K562 (cell line): ENCODE measurements around the gene NPAS3. TPM values are rescaled to one million over a fixed set of nuclear protein-coding genes. Genes with fewer than 3 reads are reported as not detected.

Source experiments
- ATAC-seq: fragments of 200-7000 bp; cut with Tn5 transposase; 3 replicates; pipeline ENCODE4 v1.9.1; 2020; ENCODE audit warnings: moderate library complexity
- BruUV-seq: library from RNA; stranded (reverse); fragments of 400-500 nt; replicated peaks from 2 replicates; lab custom pipeline; 2021; lab: Mats Ljungman, UMichigan
- CTCF ChIA-PET: fragments of 300-600 bp; formaldehyde crosslinking; extraction: SDS; loops from one replicate; lab custom pipeline; 2021; ENCODE audit warnings: low intra/inter-chr PET ratio; lab: Yijun Ruan, JAX
- POLR2A ChIA-PET: fragments of 300-600, 350-650 bp; sonication (Branson Sonifier 250); formaldehyde crosslinking; extraction: SDS; loops from one replicate; lab custom pipeline; 2021; ENCODE audit warnings: antibody characterized with exemption, inconsistent platforms; lab: Yijun Ruan, JAX
- DNase-seq, 4 experiments: peaks; one replicate each; pipeline versions ENCODE4 v3.0.0 to v3.0.0-alpha.2; 2011 to 2018; ENCODE audit warnings: low spot score in 3 of 4, mixed read lengths in 3 of 4; ENCODE audit errors: extremely low read depth in 1 of 4
- FAIRE-seq: peaks from 2 replicates; lab custom pipeline; 2011; peaks lifted over from hg19 to GRCh38; lab: Jason Lieb, UNC
- H2AFZ ChIP-seq: 2 replicates; pipeline ENCODE4 v1.6.0; 2011; ENCODE audit warnings: low read depth, low read length, control low read depth, inconsistent platforms
- H3K27ac ChIP-seq: fragments of 200-600 bp; 3 replicates; pipeline ENCODE4 v1.8.0; 2011; ENCODE audit warnings: low read depth, mild to moderate bottlenecking, control low read depth, inconsistent platforms, low read length, moderate library complexity, mixed read lengths; ENCODE audit errors: extremely low read depth
- H3K27me3 ChIP-seq, 2 experiments: fragments of 300-600 bp in 1 of 2; 2 replicates in 1 of 2; 3 replicates in 1 of 2; pipeline versions ENCODE4 v1.6.0 to v1.8.0; 2011; ENCODE audit warnings: inconsistent platforms in 2 of 2, low read length in 2 of 2, mild to moderate bottlenecking in 1 of 2, mixed read lengths in 1 of 2, moderate library complexity in 1 of 2; ENCODE audit not compliant: control insufficient read depth in 2 of 2, insufficient read depth in 2 of 2
- H3K36me3 ChIP-seq: fragments of 300-600 bp; 3 replicates; pipeline ENCODE4 v1.8.0; 2011; ENCODE audit warnings: mild to moderate bottlenecking, low read length, inconsistent platforms; ENCODE audit not compliant: control insufficient read depth, insufficient read depth
- H3K4me1 ChIP-seq, 2 experiments: fragments of 200-600 bp in 1 of 2; replicated peaks in 1 of 2; 2 replicates in 1 of 2; 3 replicates in 1 of 2; pipeline versions ENCODE4 v1.5.1 to v1.8.0; 2011; ENCODE audit warnings: inconsistent platforms in 2 of 2, low read length in 2 of 2, mild to moderate bottlenecking in 1 of 2, mixed read lengths in 1 of 2, moderate library complexity in 1 of 2; ENCODE audit not compliant: control insufficient read depth in 2 of 2, insufficient read depth in 2 of 2
- H3K4me2 ChIP-seq: 2 replicates; pipeline ENCODE4 v1.6.1; 2011; ENCODE audit warnings: low read length, control low read depth, inconsistent platforms, mixed read lengths; ENCODE audit not compliant: insufficient read depth
- H3K4me3 ChIP-seq: fragments of 200-600 bp; sonication (generic), shearing (Covaris generic); 2 replicates; pipeline ENCODE4 v1.5.1; 2016; ENCODE audit warnings: control low read depth, inconsistent platforms
- H3K79me2 ChIP-seq: fragments of 200-600 bp; 3 replicates; pipeline ENCODE4 v1.8.0; 2011; ENCODE audit warnings: low read length, inconsistent platforms; ENCODE audit not compliant: control insufficient read depth, insufficient read depth
- H3K9ac ChIP-seq, 2 experiments: 2 replicates each; pipeline versions ENCODE4 v1.6.0 to v1.6.1; 2011; ENCODE audit warnings: low read depth in 2 of 2, low read length in 2 of 2, control low read depth in 1 of 2, inconsistent platforms in 1 of 2, mild to moderate bottlenecking in 1 of 2, mixed read lengths in 1 of 2; ENCODE audit not compliant: insufficient read depth in 1 of 2
- H3K9me1 ChIP-seq: one replicate; pipeline ENCODE4 v1.6.0; 2011; ENCODE audit warnings: inconsistent platforms, mild to moderate bottlenecking, low read length, moderate library complexity; ENCODE audit not compliant: control insufficient read depth, insufficient read depth
- H3K9me3 ChIP-seq: replicated peaks from 2 replicates; pipeline ENCODE4 v1.5.1; 2011; ENCODE audit warnings: low read depth, low read length, inconsistent platforms; ENCODE audit not compliant: control insufficient read depth, insufficient read depth
- H4K20me1 ChIP-seq: replicated peaks from 2 replicates; pipeline ENCODE4 v1.6.1; 2011; ENCODE audit warnings: low read length, inconsistent platforms, mixed read lengths; ENCODE audit not compliant: control insufficient read depth, insufficient read depth
- CBX1 ChIP-seq: sonication (generic); IDR thresholded peaks from 2 replicates; pipeline ENCODE4 v1.6.1; 2016; ENCODE audit warnings: antibody characterized with exemption, low read depth, mild to moderate bottlenecking
- CUX1 ChIP-seq: fragments of 200-800 bp; sonication (Bioruptor generic); IDR thresholded peaks from 2 replicates; pipeline ENCODE4 v1.6.1; 2016; ENCODE audit warnings: missing genetic modification characterization, missing compliant biosample characterization
- EP300 ChIP-seq: IDR thresholded peaks from 2 replicates; pipeline ENCODE4 v1.6.1; 2012; ENCODE audit warnings: low read length, improper control_type of control experiment
- GABPB1 ChIP-seq: sonication (generic); formaldehyde crosslinking; IDR thresholded peaks from 2 replicates; pipeline ENCODE4 v1.8.0; 2022; ENCODE audit warnings: mild to moderate bottlenecking, missing genetic modification reagents
- HSF4 ChIP-seq: fragments of 250-450 bp; sonication (Bioruptor Pico); IDR thresholded peaks from 2 replicates; pipeline ENCODE4 v2.1.2; 2022; ENCODE audit warnings: mild to moderate bottlenecking, moderate library complexity, borderline replicate concordance
- NR3C1 ChIP-seq: sonication (generic); formaldehyde crosslinking; IDR thresholded peaks from 2 replicates; pipeline ENCODE4 v1.8.1; 2022; ENCODE audit warnings: missing genetic modification reagents
- RNF219 ChIP-seq: fragments of 250-450 bp; sonication (Bioruptor Pico); IDR thresholded peaks from 2 replicates; pipeline ENCODE4 v1.5.0; 2022; ENCODE audit warnings: mild to moderate bottlenecking
- SNAPC5 ChIP-seq: fragments of 250-450 bp; sonication (Bioruptor Pico); IDR thresholded peaks from 2 replicates; pipeline ENCODE4 v1.8.0; 2021; ENCODE audit warnings: moderate library complexity, mild to moderate bottlenecking, inconsistent platforms
- ZNF740 ChIP-seq, 3 experiments: fragments of 200-800 bp in 1 of 3; sonication (Bioruptor generic) in 1 of 3; sonication (generic) in 1 of 3; formaldehyde crosslinking in 1 of 3; IDR thresholded peaks; 2 replicates each; pipeline versions ENCODE4 v1.6.1 to v1.8.0; 2016 to 2022; ENCODE audit warnings: mild to moderate bottlenecking in 2 of 3, missing compliant biosample characterization in 2 of 3, missing genetic modification characterization in 2 of 3, missing genetic modification reagents in 1 of 3
- WGBS: fragments of 100-300 bp; shearing (Covaris generic); methylation state at CpG from one replicate; pipeline ENCODE4 v1.1.6; 2016; ENCODE audit warnings: low coverage, mixed read lengths; ENCODE audit not compliant: insufficient coverage; ENCODE audit errors: missing lambda C conversion rate; 5-methylcytosine and 5-hydroxymethylcytosine counted together
- in situ Hi-C: fragments of 300-500 bp; cut with MboI; formaldehyde crosslinking; loops from 4 replicates; pipeline ENCODE4 v1.15.0; 2018; ENCODE audit warnings: inconsistent platforms, mixed read lengths
- intact Hi-C: fragments of 100-400 bp; cut with micrococcal nuclease; formaldehyde crosslinking; loops from 2 replicates; pipeline ENCODE4 v1.14.2; 2022
- polyA plus RNA-seq, 8 experiments: library from polyadenylated mRNA; depleted of rRNA in 4 of 8; stranded (reverse) in 5 of 8; unstranded in 3 of 8; fragments of >200 nt; fragmentation: Nextera tagmentation in 2 of 8; fragmentation: Illumina TruSeq in 1 of 8; extraction: Ambion mirVana in 2 of 8; extraction: Trizol in 1 of 8; gene quantifications; 2 replicates each; pipeline versions ENCODE4 v1.2.1 to v1.2.3, GENCODE V29; 2011 to 2014; ENCODE audit warnings: inconsistent platforms in 1 of 8, missing spikeins in 1 of 8
- total RNA-seq, 7 experiments: library from RNA; depleted of rRNA in 6 of 7; stranded (reverse); fragments of >200 nt in 6 of 7; fragmentation: Illumina TruSeq in 2 of 7; extraction: Trizol in 2 of 7; gene quantifications; 2 replicates each; pipeline versions ENCODE4 v1.2.1 to v1.2.3, GENCODE V29; 2011 to 2021; ENCODE audit warnings: low replicate concordance in 1 of 7

The NPAS3 gene
- total and polyA plus RNA-seq, 9 of the 15 experiments (the other 6 are each of a cell fraction or from before 2014, with no cell fraction given), result 0.04 TPM; not detected in 8

- TF ChIP-seq RNF219 (CRISPR knock-in tag) (no peak), ZNF740 (CRISPR knock-in tag; IDR thresholded peaks at IDR 0.05) (no peak), ZNF740 (tag; IDR thresholded peaks at IDR 0.05) (no peak)
These were observed 454.7 kb downstream of the NPAS3 start (continued) for GRCh38 chr14:33393231-33393894.

GRCh38 chr14:33393895-33394368, 455.3 kb downstream of the NPAS3 start:
- H3K4me3 ChIP-seq, result no peak overlapping the region
- H3K27ac ChIP-seq, result no peak overlapping the region
- no peak overlapping the region for H3K9ac ChIP-seq
- H3K79me2 ChIP-seq, result no peaks in the 10 kb centered on the region
- no peaks in the 10 kb centered on the region for H3K9me3 ChIP-seq
- BruUV-seq, result no TSS peak
- DNase-seq, result no peak
- in situ Hi-C loops (no loop called here), intact Hi-C loops (no loop called here)
- ChIA-PET CTCF (no interaction called here), POLR2A (no interaction called here)
- 4% methylated on average over 3 of the region's 3 CpGs for WGBS
- H3K4me2 ChIP-seq, result no peak overlapping the region
- H2AFZ ChIP-seq, result no peak overlapping the region
- H3K4me1 ChIP-seq, result no peaks in the 10 kb centered on the region
- no peaks in the 10 kb centered on the region for H4K20me1 ChIP-seq
- ATAC-seq, result no peak
- no peaks in the 10 kb centered on the region for H3K9me1 ChIP-seq
- no peaks in the 10 kb centered on the region for H3K36me3 ChIP-seq
- no peak for FAIRE-seq
- no peaks in the 10 kb centered on the region for H3K27me3 ChIP-seq
- TF ChIP-seq EP300, result no peak
- TF ChIP-seq GABPB1 (CRISPR knock-in tag), result no peak
- TF ChIP-seq CBX1, result no peak
- TF ChIP-seq SNAPC5 (CRISPR knock-in tag), result no peak
- no peak for TF ChIP-seq NR3C1 (CRISPR knock-in tag)
- no peak for TF ChIP-seq CUX1 (CRISPR knock-in tag)
- no peak for TF ChIP-seq HSF4 (CRISPR knock-in tag)
